ENCODE results near the gene TP53. TPM values are rescaled to one million over a fixed set of nuclear protein-coding genes. Genes with fewer than 3 reads are reported as not detected.

TP53 gene
- total and polyA plus RNA-seq, 9 of the 15 experiments (the other 6 are each of a cell fraction or from before 2014, with no cell fraction given) = 2.8 to 14.0 (median 7.1) TPM

GRCh38 chr17:7685533-7686221 is 1.6 kb downstream of the TP53 start (continued):
- no peak for TF ChIP-seq TEAD4 (IDR thresholded peaks at IDR 0.05; ENCODE audit: low read length)
- 0 out of 2 replicates have a peak, but pooled peaks have one; percentile 29 for TF ChIP-seq TEAD4 (CRISPR knock-in tag; IDR thresholded peaks at IDR 0.05; ENCODE audit: borderline replicate concordance)
- TF ChIP-seq SPI1 (IDR thresholded peaks at IDR 0.05; ENCODE audit: borderline replicate concordance, low read depth, low read length) = peak; percentile 32; the same call in 1 of the 2 replicates
- peak; percentile 72 for TF ChIP-seq CEBPG (CRISPR knock-in tag; IDR thresholded peaks at IDR 0.05)
- peak in 1 of 2 experiments; percentile 20; a peak in 1 of 4 replicates for TF ChIP-seq CEBPG (tag; conservative IDR thresholded peaks at IDR 0.05 in 1 of 2, IDR thresholded peaks at IDR 0.05 in 1 of 2)
- peak; percentile 61 for TF ChIP-seq POLR2G (IDR thresholded peaks at IDR 0.05; ENCODE audit: low read depth, low read length)
- no peak for TF ChIP-seq CTCFL (IDR thresholded peaks at IDR 0.05; ENCODE audit: borderline replicate concordance, insufficient read depth, low read depth, low read length, poor library complexity, severe bottlenecking)
- TF ChIP-seq ZNF41 (CRISPR knock-in tag; conservative IDR thresholded peaks at IDR 0.05) = no peak
- TF ChIP-seq EGR1 (conservative IDR thresholded peaks at IDR 0.05) = no peak
- no peak for TF ChIP-seq SNIP1 (IDR thresholded peaks at IDR 0.05; ENCODE audit: low read depth)
- peak; percentile 95 for TF ChIP-seq FOXP1 (CRISPR knock-in tag; IDR thresholded peaks at IDR 0.05)
- TF ChIP-seq EHMT2 (IDR thresholded peaks at IDR 0.05) = no peak
- TF ChIP-seq ARNT (IDR thresholded peaks at IDR 0.05) = no peak
- no peak for TF ChIP-seq HMBOX1 (IDR thresholded peaks at IDR 0.05)
- peak; percentile 90 for TF ChIP-seq GABPA (tag; conservative IDR thresholded peaks at IDR 0.05; ENCODE audit: low read depth)
- TF ChIP-seq TCF3 (CRISPR knock-in tag; IDR thresholded peaks at IDR 0.05) = peak; percentile 29; the same call in 1 of the 2 replicates
- peak in 1 of 2 experiments; percentile 56; a peak in 1 of 4 replicates for TF ChIP-seq SIN3A (IDR thresholded peaks at IDR 0.05; ENCODE audit: borderline replicate concordance in 2 of 2, control insufficient read depth in 1 of 2, low read depth in 2 of 2, low read length in 2 of 2)
- no peak for TF ChIP-seq TAL1 (IDR thresholded peaks at IDR 0.05)
- TF ChIP-seq CBFA2T2 (conservative IDR thresholded peaks at IDR 0.05) = no peak
- 0 out of 2 replicates have a peak, but pooled peaks have one; percentile 43 for TF ChIP-seq NR2C2 (CRISPR knock-in tag; IDR thresholded peaks at IDR 0.05)
- peak; percentile 44; the same call in 1 of the 2 replicates for TF ChIP-seq NR2C2 (tag; IDR thresholded peaks at IDR 0.05)
- peak; percentile 78 for TF ChIP-seq ETV5 (CRISPR knock-in tag; IDR thresholded peaks at IDR 0.05; ENCODE audit: low read depth)
- TF ChIP-seq ZNF24 (IDR thresholded peaks at IDR 0.05) = no peak
- no peak for TF ChIP-seq MTA1 (IDR thresholded peaks at IDR 0.05; ENCODE audit: borderline replicate concordance)
- TF ChIP-seq NCOR1 (IDR thresholded peaks at IDR 0.05) = 0 out of 2 replicates have a peak, but pooled peaks have one; percentile 3
- peak; percentile 79 for TF ChIP-seq MYC (IDR thresholded peaks at IDR 0.05; ENCODE audit: low read depth, low read length)
- no peak for TF ChIP-seq MYC (CRISPR knock-in tag; IDR thresholded peaks at IDR 0.05; ENCODE audit: borderline replicate concordance, low read depth)
- TF ChIP-seq MAX (CRISPR knock-in tag; IDR thresholded peaks at IDR 0.05) = peak; percentile 51; the same call in 1 of the 2 replicates
